Natural killer cell (primary cell): ENCODE results near the gene FNBP1. TPM values are rescaled to one million over a fixed set of nuclear protein-coding genes. Genes with fewer than 3 reads are reported as not detected.
A peak's percentile ranks its signal among the peaks of the same experiment; 100 is the strongest.

ENCODE experiments used
- ATAC-seq, 3 donors: fragments of 150-1000 bp in 2 of 3; fragments of 200-7000 bp in 1 of 3; cut with Tn5 transposase; 1 replicate in 1 of 3; 2 replicates in 2 of 3; pipeline ENCODE4 v1.10.0; 2021; ENCODE audit warnings: mild to moderate bottlenecking in 2 of 3, moderate library complexity in 2 of 3
- DNase-seq, 2 donors: peaks; one replicate each; pipeline versions ENCODE4 v3.0.0 to v3.0.0-alpha.2; 2013 to 2021; ENCODE audit warnings: mixed read lengths in 1 of 2
- H3K27ac ChIP-seq: one replicate; pipeline ENCODE4 v1.5.1; 2013; ENCODE audit warnings: mild to moderate bottlenecking, low read length
- H3K27me3 ChIP-seq: one replicate; pipeline ENCODE4 v1.6.1; 2013; ENCODE audit warnings: low read length; ENCODE audit not compliant: control insufficient read depth, insufficient read depth
- H3K36me3 ChIP-seq: one replicate; pipeline ENCODE4 v1.6.1; 2013; ENCODE audit warnings: low read length; ENCODE audit not compliant: control insufficient read depth, insufficient read depth
- H3K4me1 ChIP-seq: one replicate; pipeline ENCODE4 v1.6.1; 2013; ENCODE audit warnings: low read length; ENCODE audit not compliant: control insufficient read depth, insufficient read depth
- H3K4me3 ChIP-seq: one replicate; pipeline ENCODE4 v1.5.1; 2013; ENCODE audit warnings: low read length
- H3K9me3 ChIP-seq: one replicate; pipeline ENCODE4 v1.6.1; 2013; ENCODE audit warnings: low read length; ENCODE audit not compliant: control insufficient read depth, insufficient read depth
- H3K27ac Mint-ChIP-seq, 2 donors: one replicate each; pipeline ENCODE4 v1.8.0; 2022; ENCODE audit warnings: mild to moderate bottlenecking in 2 of 2, mixed read lengths in 2 of 2, moderate library complexity in 1 of 2
- H3K27me3 Mint-ChIP-seq, 2 donors: one replicate each; pipeline ENCODE4 v1.8.0; 2022; ENCODE audit warnings: low read depth in 2 of 2, mixed read lengths in 2 of 2
- H3K36me3 Mint-ChIP-seq: one replicate; pipeline ENCODE4 v1.8.0; 2022; ENCODE audit warnings: mixed read lengths
- H3K4me1 Mint-ChIP-seq, 2 donors: one replicate each; pipeline ENCODE4 v1.8.0; 2022; ENCODE audit warnings: mixed read lengths in 2 of 2
- H3K4me3 Mint-ChIP-seq: one replicate; pipeline ENCODE4 v1.8.0; 2022; ENCODE audit warnings: mild to moderate bottlenecking, moderate library complexity, mixed read lengths
- H3K9me3 Mint-ChIP-seq, 2 donors: one replicate each; pipeline ENCODE4 v1.8.0; 2022; ENCODE audit warnings: mixed read lengths in 2 of 2
- CTCF ChIP-seq: fragments of 200-600 bp; IDR thresholded peaks from one replicate; pipeline ENCODE4 v1.8.0; 2022; ENCODE audit warnings: antibody characterized with exemption
- WGBS: methylation state at CpG from one replicate; pipeline ENCODE4 v1.1.7; 2013; ENCODE audit warnings: missing lambda C conversion rate; ENCODE audit not compliant: insufficient coverage; 5-methylcytosine and 5-hydroxymethylcytosine counted together
- intact Hi-C: fragments of 100-400 bp; cut with micrococcal nuclease; formaldehyde crosslinking; loops from one replicate; pipeline ENCODE4 v1.14.2; 2022
- total RNA-seq, 4 donors: library from RNA; stranded (reverse); fragments of 120-200 nt in 1 of 4; gene quantifications; one replicate each; pipeline versions ENCODE4 v1.2.3 to v1.2.4, GENCODE V29; 2013 to 2022

FNBP1 gene
- total RNA-seq, 3 donors from 2014 or later (not counting 1 experiment from before 2014, with no cell fraction given): 177 to 209 (median 203) TPM

GRCh38 chr9:129850821-129851550 is 192.0 kb downstream of the FNBP1 start:
- intact Hi-C loops: no loop called here
- ATAC-seq (no peak), DNase-seq (no peak)
- TF ChIP-seq CTCF: no peak
- Mint-ChIP-seq H3K36me3 (peaks cover 25% of the 10 kb centered on the region), H3K9me3 (no peaks in the 10 kb centered on the region), H3K27me3 (no peaks in the 10 kb centered on the region), H3K4me1 (peaks cover 40 to 44% of the 10 kb centered on the region in 2 donors), H3K27ac (no peak overlapping the region), H3K4me3 (no peak overlapping the region)
- Histone ChIP-seq H3K27me3 (no peaks in the 10 kb centered on the region), H3K36me3 (peaks cover 45% of the 10 kb centered on the region), H3K9me3 (no peaks in the 10 kb centered on the region), H3K27ac (no peak overlapping the region), H3K4me3 (no peak overlapping the region), H3K4me1 (peaks cover 23% of the 10 kb centered on the region)
- over 99% methylated on average over 5 of the region's 6 CpGs for WGBS

GRCh38 chr9:129849901-129850300 is 193.1 kb downstream of the FNBP1 start:
- TF ChIP-seq CTCF: no peak
- DNase-seq (no peak), ATAC-seq (no peak)
- Mint-ChIP-seq H3K27me3 (no peaks in the 10 kb centered on the region), H3K36me3 (peaks cover 25% of the 10 kb centered on the region), H3K4me3 (no peak overlapping the region), H3K4me1 (peaks cover 37 to 49% of the 10 kb centered on the region in 2 donors), H3K27ac (peak overlapping the region in 1 of 2 donors; percentile 17), H3K9me3 (no peaks in the 10 kb centered on the region)
- H3K4me3 ChIP-seq: no peak overlapping the region
- peaks cover 15% of the 10 kb centered on the region for H3K4me1 ChIP-seq
- H3K27ac ChIP-seq: no peak overlapping the region
- no peaks in the 10 kb centered on the region for H3K27me3 ChIP-seq
- peaks cover 39% of the 10 kb centered on the region for H3K36me3 ChIP-seq
- intact Hi-C loops: no loop called here
- no peaks in the 10 kb centered on the region for H3K9me3 ChIP-seq
- WGBS: 82% methylated on average over 6 of the region's 6 CpGs

GRCh38 chr9:129848712-129849441 is 194.1 kb downstream of the FNBP1 start:
- Mint-ChIP-seq H3K27ac (no peak overlapping the region), H3K36me3 (peaks cover 21% of the 10 kb centered on the region)
- no peak for TF ChIP-seq CTCF

More at GRCh38 chr9:129848712-129849441, 194.1 kb downstream of the FNBP1 start:
- H3K27ac ChIP-seq: no peak overlapping the region
- H3K4me1 Mint-ChIP-seq: peaks cover 27 to 39% of the 10 kb centered on the region in 2 donors
- WGBS: 85% methylated on average over 3 of the region's 4 CpGs
- intact Hi-C loops: no loop called here
- no peaks in the 10 kb centered on the region for H3K9me3 ChIP-seq
- no peak for ATAC-seq
- H3K4me3 Mint-ChIP-seq: no peak overlapping the region
- no peaks in the 10 kb centered on the region for H3K27me3 Mint-ChIP-seq
- peaks cover 11% of the 10 kb centered on the region for H3K4me1 ChIP-seq
- H3K27me3 ChIP-seq: no peaks in the 10 kb centered on the region
- no peak for DNase-seq
- no peak overlapping the region for H3K4me3 ChIP-seq
- no peaks in the 10 kb centered on the region for H3K9me3 Mint-ChIP-seq
- H3K36me3 ChIP-seq: peaks cover 35% of the 10 kb centered on the region
